Loucy (cell line): Measurements from ENCODE around the gene RBBP6.

ENCODE experiments used
- H2AFZ ChIP-seq: fragments of 200-600 bp; sonication (generic); 2 replicates; pipeline ENCODE4 v1.6.0; 2016; ENCODE audit warnings: antibody characterized with exemption, mild to moderate bottlenecking, low read length, moderate library complexity
- H3F3A ChIP-seq: fragments of 200-600 bp; 2 replicates; pipeline ENCODE4 v1.6.0; 2016; ENCODE audit warnings: antibody characterized with exemption, low read depth, mild to moderate bottlenecking
- H3K27me3 ChIP-seq: fragments of 200-600 bp; sonication (generic); 2 replicates; pipeline ENCODE4 v1.6.1; 2014; ENCODE audit warnings: low read length, mild to moderate bottlenecking; ENCODE audit not compliant: insufficient read depth, poor library complexity, severe bottlenecking
- H3K36me3 ChIP-seq: fragments of 200-600 bp; sonication (generic); 2 replicates; pipeline ENCODE4 v1.6.1; 2016; ENCODE audit warnings: low read length; ENCODE audit not compliant: insufficient read depth
- H3K4me1 ChIP-seq: fragments of 200-600 bp; sonication (generic); 2 replicates; pipeline ENCODE4 v1.5.1; 2014; ENCODE audit warnings: low read length, mild to moderate bottlenecking; ENCODE audit not compliant: insufficient read depth, poor library complexity, severe bottlenecking
- H3K4me2 ChIP-seq: fragments of 200-600 bp; sonication (generic); 2 replicates; pipeline ENCODE4 v1.6.0; 2014; ENCODE audit warnings: antibody characterized with exemption, low read length, low read depth, mild to moderate bottlenecking; ENCODE audit not compliant: poor library complexity, severe bottlenecking
- H3K4me3 ChIP-seq: fragments of 200-600 bp; sonication (generic); 2 replicates; pipeline ENCODE4 v1.5.1; 2014; ENCODE audit warnings: low read length, mild to moderate bottlenecking, mixed read lengths; ENCODE audit not compliant: poor library complexity, severe bottlenecking
- H3K79me2 ChIP-seq: fragments of 200-600 bp; sonication (generic); 2 replicates; pipeline ENCODE4 v1.6.1; 2014; ENCODE audit warnings: low read length; ENCODE audit not compliant: insufficient read depth
- H3K9ac ChIP-seq: fragments of 200-600 bp; sonication (generic); 2 replicates; pipeline ENCODE4 v1.6.0; 2014; ENCODE audit warnings: mild to moderate bottlenecking, low read depth, low read length, moderate library complexity; ENCODE audit not compliant: poor library complexity, severe bottlenecking
- H3K9me2 ChIP-seq: fragments of 200-600 bp; sonication (generic); replicated peaks from 2 replicates; pipeline ENCODE4 v1.6.1; 2016; ENCODE audit warnings: low read depth, low read length, mixed read lengths
- H3K9me3 ChIP-seq: fragments of 200-600 bp; sonication (generic); 2 replicates; pipeline ENCODE4 v1.6.1; 2014; ENCODE audit warnings: mild to moderate bottlenecking, antibody characterized with exemption, low read length, low read depth; ENCODE audit not compliant: insufficient read depth
- H4K20me1 ChIP-seq: fragments of 200-600 bp; sonication (generic); 2 replicates; pipeline ENCODE4 v1.6.0; 2014; ENCODE audit warnings: antibody characterized with exemption, low read length, mild to moderate bottlenecking; ENCODE audit not compliant: insufficient read depth, poor library complexity, severe bottlenecking
- EZH2phosphoT487 ChIP-seq: fragments of 200-600 bp; IDR thresholded peaks from 2 replicates; pipeline ENCODE4 v1.6.1; 2018; ENCODE audit warnings: antibody characterized with exemption, mild to moderate bottlenecking, moderate library complexity, borderline replicate concordance
- TF ChIP-seq, protein P1 (sequence below): fragments of 200-600 bp; sonication (generic); conservative IDR thresholded peaks from 2 replicates; pipeline ENCODE4 v1.5.1; 2014; ENCODE audit warnings: mild to moderate bottlenecking, antibody characterized with exemption, low read length

RBBP6 gene

DNA sequence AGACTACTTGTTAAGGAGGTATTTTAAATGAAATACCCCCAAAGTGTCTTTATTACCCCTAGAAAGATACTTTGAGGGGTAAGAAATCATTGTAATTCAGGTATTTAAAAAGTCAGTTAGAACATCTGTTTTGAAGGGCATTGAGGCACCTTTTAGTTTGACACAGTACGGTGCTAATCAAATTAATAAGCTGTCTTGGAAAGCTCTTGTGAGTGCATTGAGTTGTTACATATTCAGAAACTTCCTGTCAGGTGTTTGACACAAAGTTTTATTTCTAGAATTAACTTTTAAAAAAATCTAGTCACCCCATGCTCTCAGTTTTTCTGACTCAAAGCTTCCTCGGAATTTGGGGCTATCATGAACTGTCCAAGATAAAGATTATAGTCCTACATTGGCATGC, 4.6 kb downstream of the RBBP6 start:
- peak overlapping the region; percentile 97 for H3K9ac ChIP-seq
- H3K79me2 ChIP-seq, result peaks cover 95% of the 10 kb centered on the region
- no peaks in the 10 kb centered on the region for H3F3A ChIP-seq
- no peak for TF ChIP-seq EZH2phosphoT487
- TF ChIP-seq, protein P1, sequence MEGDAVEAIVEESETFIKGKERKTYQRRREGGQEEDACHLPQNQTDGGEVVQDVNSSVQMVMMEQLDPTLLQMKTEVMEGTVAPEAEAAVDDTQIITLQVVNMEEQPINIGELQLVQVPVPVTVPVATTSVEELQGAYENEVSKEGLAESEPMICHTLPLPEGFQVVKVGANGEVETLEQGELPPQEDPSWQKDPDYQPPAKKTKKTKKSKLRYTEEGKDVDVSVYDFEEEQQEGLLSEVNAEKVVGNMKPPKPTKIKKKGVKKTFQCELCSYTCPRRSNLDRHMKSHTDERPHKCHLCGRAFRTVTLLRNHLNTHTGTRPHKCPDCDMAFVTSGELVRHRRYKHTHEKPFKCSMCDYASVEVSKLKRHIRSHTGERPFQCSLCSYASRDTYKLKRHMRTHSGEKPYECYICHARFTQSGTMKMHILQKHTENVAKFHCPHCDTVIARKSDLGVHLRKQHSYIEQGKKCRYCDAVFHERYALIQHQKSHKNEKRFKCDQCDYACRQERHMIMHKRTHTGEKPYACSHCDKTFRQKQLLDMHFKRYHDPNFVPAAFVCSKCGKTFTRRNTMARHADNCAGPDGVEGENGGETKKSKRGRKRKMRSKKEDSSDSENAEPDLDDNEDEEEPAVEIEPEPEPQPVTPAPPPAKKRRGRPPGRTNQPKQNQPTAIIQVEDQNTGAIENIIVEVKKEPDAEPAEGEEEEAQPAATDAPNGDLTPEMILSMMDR, result no peak
- H4K20me1 ChIP-seq, result peaks cover 94% of the 10 kb centered on the region
- no peaks in the 10 kb centered on the region for H3K9me3 ChIP-seq
- H3K27me3 ChIP-seq, result peaks cover 5% of the 10 kb centered on the region
- peak overlapping the region; percentile 86 for H3K4me2 ChIP-seq
- H3K4me1 ChIP-seq, result peaks cover 34% of the 10 kb centered on the region
- H3K36me3 ChIP-seq, result peaks cover 38% of the 10 kb centered on the region
- no peaks in the 10 kb centered on the region for H3K9me2 ChIP-seq
- H2AFZ ChIP-seq, result no peak overlapping the region
- peak overlapping the region; percentile 84 for H3K4me3 ChIP-seq

DNA sequence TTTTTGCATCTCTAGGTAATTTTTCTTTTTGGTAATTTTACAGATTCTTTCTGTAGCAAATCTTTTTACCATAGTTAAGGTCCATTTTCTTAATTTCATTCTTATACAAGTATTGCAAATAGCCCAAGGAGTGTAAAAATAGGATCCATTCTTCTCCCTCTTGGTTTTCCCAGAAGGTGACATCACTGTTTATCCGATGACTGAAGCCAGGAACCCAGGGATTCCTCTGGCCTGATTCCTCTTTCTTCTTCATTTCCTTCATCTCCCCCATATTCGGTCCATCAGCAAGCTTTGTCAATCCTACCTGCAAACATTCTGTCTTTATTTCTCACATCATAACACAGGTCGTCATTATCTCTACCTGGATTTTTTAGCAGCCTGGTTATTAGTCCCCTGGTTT, 5.3 kb downstream of the RBBP6 start:
- Histone ChIP-seq H3K36me3 (peaks cover 44% of the 10 kb centered on the region), H3K4me2 (peak overlapping the region; percentile 86)
- no peak for TF ChIP-seq EZH2phosphoT487
- TF ChIP-seq, protein P1, result no peak

DNA sequence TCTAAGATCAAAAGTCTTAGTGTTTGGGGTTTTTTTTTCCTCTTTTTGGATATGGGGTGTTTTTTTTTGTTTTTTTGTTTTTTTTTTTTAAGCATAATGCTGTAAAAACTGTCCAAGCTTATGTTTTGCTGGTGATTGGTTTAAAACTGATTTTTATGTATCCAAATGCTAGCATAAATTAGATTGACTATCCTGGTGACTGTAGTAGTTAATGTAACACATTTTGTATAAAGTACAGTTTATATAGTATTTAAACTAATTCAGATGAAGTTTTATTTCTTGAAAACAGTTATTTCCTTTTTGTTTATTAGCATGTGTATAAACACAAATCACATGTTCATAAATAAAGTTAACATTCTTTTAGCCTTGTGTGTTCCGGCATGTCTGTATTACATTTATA, 10.9 kb downstream of the RBBP6 start:
- Histone ChIP-seq H3K4me2 (peak overlapping the region; percentile 86), H4K20me1 (peaks cover 96% of the 10 kb centered on the region), H3K79me2 (peaks cover 88% of the 10 kb centered on the region), H3K9me2 (no peaks in the 10 kb centered on the region), H3K27me3 (no peaks in the 10 kb centered on the region), H3K36me3 (peaks cover 90% of the 10 kb centered on the region), H3K9me3 (no peaks in the 10 kb centered on the region), H3F3A (no peaks in the 10 kb centered on the region), H3K4me1 (peaks cover 41% of the 10 kb centered on the region), H2AFZ (no peak overlapping the region), H3K4me3 (peak overlapping the region; percentile 37), H3K9ac (no peak overlapping the region)
- TF ChIP-seq, protein P1, result no peak
- no peak for TF ChIP-seq EZH2phosphoT487

More for the DNA sequence above, 5.3 kb downstream of the RBBP6 start:
- Histone ChIP-seq H3K9me3 (no peaks in the 10 kb centered on the region), H3F3A (no peaks in the 10 kb centered on the region), H3K27me3 (peaks cover 5% of the 10 kb centered on the region), H3K4me3 (peak overlapping the region; percentile 84), H3K79me2 (peaks cover 100% of the 10 kb centered on the region), H4K20me1 (peaks cover 99% of the 10 kb centered on the region), H3K4me1 (peaks cover 40% of the 10 kb centered on the region), H2AFZ (no peak overlapping the region), H3K9ac (peak overlapping the region; percentile 97), H3K9me2 (no peaks in the 10 kb centered on the region)
